ENCODE data around the gene DCHS1.
"Not testable (repeated sequence)": the region's sequence is repeated elsewhere in the genome, so short reads cannot be mapped to it uniquely, and the experiment has no call there.

DNA sequence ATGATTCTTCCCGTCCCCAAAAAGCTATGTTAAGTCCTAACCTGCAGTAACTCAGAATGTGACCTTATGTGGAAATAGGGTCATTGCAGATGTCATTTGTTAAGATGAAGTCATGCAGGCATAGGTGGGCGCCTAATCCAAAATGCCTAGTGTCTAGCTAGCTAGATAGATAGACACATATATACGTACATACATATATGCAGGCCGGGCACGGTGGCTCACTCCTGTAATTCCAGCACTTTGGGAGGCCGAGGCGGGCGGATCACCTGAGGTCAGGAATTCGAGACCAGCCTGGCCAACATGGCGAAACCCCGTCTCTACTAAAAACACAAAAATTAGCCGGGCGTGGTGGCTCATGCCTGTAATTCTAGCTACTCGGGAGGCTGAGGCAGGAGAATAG, 28.5 kb upstream of the DCHS1 start:
- TF ChIP-seq EP300 (IDR thresholded peaks at IDR 0.05); RAD21 (conservative IDR thresholded peaks at IDR 0.05 in 1 of 2, IDR thresholded peaks at IDR 0.05 in 1 of 2): not testable (repeated sequence)
- TF ChIP-seq, protein P1, sequence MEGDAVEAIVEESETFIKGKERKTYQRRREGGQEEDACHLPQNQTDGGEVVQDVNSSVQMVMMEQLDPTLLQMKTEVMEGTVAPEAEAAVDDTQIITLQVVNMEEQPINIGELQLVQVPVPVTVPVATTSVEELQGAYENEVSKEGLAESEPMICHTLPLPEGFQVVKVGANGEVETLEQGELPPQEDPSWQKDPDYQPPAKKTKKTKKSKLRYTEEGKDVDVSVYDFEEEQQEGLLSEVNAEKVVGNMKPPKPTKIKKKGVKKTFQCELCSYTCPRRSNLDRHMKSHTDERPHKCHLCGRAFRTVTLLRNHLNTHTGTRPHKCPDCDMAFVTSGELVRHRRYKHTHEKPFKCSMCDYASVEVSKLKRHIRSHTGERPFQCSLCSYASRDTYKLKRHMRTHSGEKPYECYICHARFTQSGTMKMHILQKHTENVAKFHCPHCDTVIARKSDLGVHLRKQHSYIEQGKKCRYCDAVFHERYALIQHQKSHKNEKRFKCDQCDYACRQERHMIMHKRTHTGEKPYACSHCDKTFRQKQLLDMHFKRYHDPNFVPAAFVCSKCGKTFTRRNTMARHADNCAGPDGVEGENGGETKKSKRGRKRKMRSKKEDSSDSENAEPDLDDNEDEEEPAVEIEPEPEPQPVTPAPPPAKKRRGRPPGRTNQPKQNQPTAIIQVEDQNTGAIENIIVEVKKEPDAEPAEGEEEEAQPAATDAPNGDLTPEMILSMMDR (IDR thresholded peaks at IDR 0.05), result not testable (repeated sequence)

All from A549 (cell line).